Measurements from ENCODE around the gene CENPC. TPM values are rescaled to one million over a fixed set of nuclear protein-coding genes. Genes with fewer than 3 reads are reported as not detected.
"Not testable (repeated sequence)": the region's sequence is repeated elsewhere in the genome, so short reads cannot be mapped to it uniquely, and the experiment has no call there.

The CENPC gene
- total RNA-seq, 1 donor from 2014 or later = 9.0 TPM

DNA sequence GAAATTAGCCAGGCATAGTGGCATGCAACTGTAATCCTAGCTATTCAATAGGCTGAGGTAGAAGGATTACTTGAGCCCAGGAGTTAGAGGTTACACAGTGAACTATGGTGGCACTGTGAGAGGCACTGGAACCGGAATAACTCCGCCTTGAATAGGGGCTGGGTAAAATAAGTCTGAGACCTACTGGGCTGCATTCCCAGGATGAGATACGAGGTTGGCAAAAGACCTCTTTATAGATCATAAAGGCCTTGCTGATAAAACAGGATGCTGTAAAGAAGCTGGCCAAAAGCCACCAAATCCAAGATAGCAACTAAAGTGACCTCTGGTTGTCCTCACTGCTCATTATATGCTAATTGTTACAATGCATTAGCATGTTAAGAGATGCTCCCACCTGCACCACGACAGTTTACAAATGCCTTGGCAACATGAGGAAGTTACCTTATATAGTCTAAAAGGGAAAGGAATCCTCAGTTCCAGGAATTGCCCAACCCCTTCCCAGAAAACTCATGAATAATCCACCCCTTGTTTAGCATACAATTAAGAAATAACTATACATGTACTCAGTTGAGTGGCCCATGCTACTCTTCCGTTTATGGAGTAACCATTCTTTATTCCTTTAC is 88.6 kb downstream of the CENPC start:
- Histone ChIP-seq H3K4me3 (no peak overlapping the region), H3K9me3 (replicated peaks) (peaks cover 3% of the 10 kb centered on the region), H3K4me1 (peaks cover 6% of the 10 kb centered on the region), H3K27ac (replicated peaks) (no peak overlapping the region), H3K36me3 (peaks cover 50% of the 10 kb centered on the region), H3K27me3 (ENCODE audit: low read depth) (no peaks in the 10 kb centered on the region)
- intact Hi-C loops (cut with micrococcal nuclease) = no loop called here
- TF ChIP-seq, protein P1, sequence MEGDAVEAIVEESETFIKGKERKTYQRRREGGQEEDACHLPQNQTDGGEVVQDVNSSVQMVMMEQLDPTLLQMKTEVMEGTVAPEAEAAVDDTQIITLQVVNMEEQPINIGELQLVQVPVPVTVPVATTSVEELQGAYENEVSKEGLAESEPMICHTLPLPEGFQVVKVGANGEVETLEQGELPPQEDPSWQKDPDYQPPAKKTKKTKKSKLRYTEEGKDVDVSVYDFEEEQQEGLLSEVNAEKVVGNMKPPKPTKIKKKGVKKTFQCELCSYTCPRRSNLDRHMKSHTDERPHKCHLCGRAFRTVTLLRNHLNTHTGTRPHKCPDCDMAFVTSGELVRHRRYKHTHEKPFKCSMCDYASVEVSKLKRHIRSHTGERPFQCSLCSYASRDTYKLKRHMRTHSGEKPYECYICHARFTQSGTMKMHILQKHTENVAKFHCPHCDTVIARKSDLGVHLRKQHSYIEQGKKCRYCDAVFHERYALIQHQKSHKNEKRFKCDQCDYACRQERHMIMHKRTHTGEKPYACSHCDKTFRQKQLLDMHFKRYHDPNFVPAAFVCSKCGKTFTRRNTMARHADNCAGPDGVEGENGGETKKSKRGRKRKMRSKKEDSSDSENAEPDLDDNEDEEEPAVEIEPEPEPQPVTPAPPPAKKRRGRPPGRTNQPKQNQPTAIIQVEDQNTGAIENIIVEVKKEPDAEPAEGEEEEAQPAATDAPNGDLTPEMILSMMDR (IDR thresholded peaks at IDR 0.05; ENCODE audit: borderline replicate concordance) = no peak
- DNase-seq = no peak

DNA sequence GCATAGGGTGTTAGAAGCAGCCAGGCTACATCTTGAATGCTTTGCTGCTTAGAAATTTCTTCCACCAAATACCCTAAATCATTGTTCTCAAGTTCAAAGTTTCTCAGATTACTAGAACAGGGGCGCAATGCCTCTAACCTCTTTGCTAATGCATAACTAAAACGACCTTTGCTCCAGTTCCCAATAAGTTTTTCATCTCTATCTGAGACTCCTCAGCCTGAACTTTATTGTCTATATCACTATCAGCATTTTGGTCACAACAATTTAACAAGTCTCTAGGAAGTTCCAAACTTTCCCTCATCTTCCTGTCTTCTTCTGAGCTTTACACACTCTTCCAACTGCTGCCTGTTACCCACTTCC is 92.5 kb downstream of the CENPC start:
- H3K4me1 ChIP-seq; H3K27me3 ChIP-seq (ENCODE audit: low read depth); intact Hi-C loops (cut with micrococcal nuclease); DNase-seq; H3K9me3 ChIP-seq (replicated peaks); H3K27ac ChIP-seq (replicated peaks); H3K4me3 ChIP-seq: not testable (repeated sequence)
- peaks cover 51% of the 10 kb centered on the region for H3K36me3 ChIP-seq

DNA sequence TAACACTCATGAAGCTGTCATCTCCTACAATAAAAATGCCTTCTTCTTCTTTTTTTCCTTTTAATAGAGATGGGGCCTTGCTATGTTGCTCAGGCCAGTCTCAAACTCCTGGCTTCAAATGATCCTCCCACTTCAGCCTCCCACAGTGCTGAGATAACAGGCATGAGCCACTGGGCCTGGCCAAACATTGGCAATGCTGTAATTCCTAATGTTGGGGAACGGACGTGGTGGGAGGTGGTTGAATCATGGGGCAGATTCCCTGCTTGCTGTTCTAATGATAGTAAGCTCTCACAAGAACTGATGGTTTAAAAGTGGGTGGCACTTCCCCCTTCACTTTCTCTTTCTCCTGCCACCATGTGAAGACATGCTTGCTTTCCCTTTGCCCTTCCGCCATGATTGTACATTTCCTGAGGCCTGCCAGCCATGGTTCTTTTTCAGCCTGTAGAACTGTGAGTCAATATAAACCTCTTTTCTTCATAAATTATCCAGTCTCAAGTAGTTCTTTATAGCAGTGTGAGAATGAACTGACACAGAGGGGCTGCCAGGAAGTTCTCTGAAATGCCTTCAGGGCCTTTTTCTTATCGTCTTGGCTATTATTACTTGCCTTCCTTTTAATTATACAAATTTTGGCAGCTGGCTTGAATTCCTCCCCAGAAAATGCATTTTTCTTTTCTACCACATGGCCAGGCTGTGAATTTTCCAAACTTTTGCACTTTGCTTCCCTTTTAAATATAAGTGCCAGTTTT is 93.0 kb downstream of the CENPC start:
- Histone ChIP-seq H3K9me3 (replicated peaks) (peaks cover 8% of the 10 kb centered on the region), H3K27me3 (ENCODE audit: low read depth) (no peaks in the 10 kb centered on the region), H3K36me3 (peaks cover 48% of the 10 kb centered on the region), H3K4me3 (no peak overlapping the region), H3K4me1 (peaks cover 6% of the 10 kb centered on the region), H3K27ac (replicated peaks) (no peak overlapping the region)
- intact Hi-C loops (cut with micrococcal nuclease) = no loop called here
- TF ChIP-seq, protein P1 (IDR thresholded peaks at IDR 0.05; ENCODE audit: borderline replicate concordance) = no peak
- DNase-seq = no peak

DNA sequence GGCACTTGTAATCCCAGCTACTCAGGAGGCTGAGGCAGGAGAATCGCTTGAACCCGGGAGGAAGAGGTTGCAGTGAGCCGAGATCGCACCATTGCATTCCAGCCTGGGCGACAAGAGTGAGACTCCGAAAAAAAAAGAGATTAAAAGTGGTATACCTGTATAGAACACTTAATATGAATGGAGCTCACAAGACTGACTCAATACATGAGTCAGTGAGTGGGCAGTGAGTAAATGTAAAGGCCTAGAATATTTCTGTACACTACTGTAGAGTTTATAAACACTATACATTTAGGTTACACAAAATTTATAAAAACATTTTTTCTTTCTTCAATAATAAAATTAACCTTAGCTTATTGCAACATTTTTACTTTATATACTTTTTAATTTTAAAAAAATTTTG is 93.8 kb downstream of the CENPC start:
- Histone ChIP-seq H3K4me1 (peaks cover under 1% of the 10 kb centered on the region), H3K27ac (replicated peaks) (no peak overlapping the region), H3K4me3 (no peak overlapping the region), H3K9me3 (replicated peaks) (peaks cover 8% of the 10 kb centered on the region), H3K27me3 (ENCODE audit: low read depth) (no peaks in the 10 kb centered on the region), H3K36me3 (peaks cover 39% of the 10 kb centered on the region)
- intact Hi-C loops (cut with micrococcal nuclease) = no loop called here
- DNase-seq = no peak
- TF ChIP-seq, protein P1 (IDR thresholded peaks at IDR 0.05; ENCODE audit: borderline replicate concordance) = no peak

DNA sequence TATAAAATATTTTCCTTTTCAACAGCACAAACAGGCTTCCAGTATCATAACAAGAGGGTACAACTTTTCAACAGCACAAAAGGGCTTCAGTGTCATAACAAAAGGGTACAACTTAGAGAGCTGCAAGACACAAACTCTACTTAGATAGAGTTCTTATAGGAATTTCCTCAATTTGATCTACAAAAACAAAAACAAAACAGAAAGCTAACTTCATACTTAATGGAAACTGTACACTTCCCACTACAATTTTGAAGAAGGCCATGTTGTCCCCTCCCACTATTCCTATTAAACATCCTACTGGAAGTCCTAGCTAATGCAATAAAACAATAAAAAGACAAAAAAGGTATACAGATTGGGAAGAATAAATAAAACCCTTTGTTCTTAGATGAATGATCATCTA is 96.7 kb downstream of the CENPC start:
- no peaks in the 10 kb centered on the region for H3K27me3 ChIP-seq (ENCODE audit: low read depth)
- H3K4me1 ChIP-seq = no peaks in the 10 kb centered on the region
- intact Hi-C loops (cut with micrococcal nuclease) = no loop called here
- H3K36me3 ChIP-seq = peaks cover 38% of the 10 kb centered on the region
- H3K27ac ChIP-seq (replicated peaks) = no peak overlapping the region
- TF ChIP-seq, protein P1 (IDR thresholded peaks at IDR 0.05; ENCODE audit: borderline replicate concordance) = no peak
- no peak overlapping the region for H3K4me3 ChIP-seq
- peaks cover 14% of the 10 kb centered on the region for H3K9me3 ChIP-seq (replicated peaks)
- DNase-seq = no peak

DNA sequence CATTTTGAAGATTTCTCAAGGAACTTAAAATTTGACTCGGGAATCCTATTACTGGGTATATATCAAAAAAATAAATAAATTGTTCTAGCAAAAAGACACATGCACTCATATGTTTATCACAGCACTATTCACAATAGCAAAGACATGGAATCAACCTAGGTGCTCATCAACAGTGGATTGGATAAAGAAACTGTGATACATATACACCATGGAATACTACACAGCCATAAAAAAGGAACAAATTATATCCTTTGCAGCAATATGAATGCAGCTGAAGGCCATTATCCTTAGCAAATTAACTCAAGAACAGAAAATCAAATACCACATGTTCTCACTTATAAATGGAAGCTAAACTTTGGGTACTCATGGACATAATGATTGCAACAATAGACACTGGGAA is 97.4 kb downstream of the CENPC start:
- Histone ChIP-seq H3K36me3 (peaks cover 32% of the 10 kb centered on the region), H3K27me3 (ENCODE audit: low read depth) (no peaks in the 10 kb centered on the region), H3K27ac (replicated peaks) (no peak overlapping the region), H3K4me3 (no peak overlapping the region), H3K9me3 (replicated peaks) (peaks cover 14% of the 10 kb centered on the region), H3K4me1 (no peaks in the 10 kb centered on the region)
- no peak for DNase-seq
- TF ChIP-seq, protein P1 (IDR thresholded peaks at IDR 0.05; ENCODE audit: borderline replicate concordance) = no peak
- intact Hi-C loops (cut with micrococcal nuclease) = no loop called here

Data from left ventricle myocardium inferior (tissue), 1 donor.